GM23338 (cell line): Measurements from ENCODE around the gene CCL27. TPM values are rescaled to one million over a fixed set of nuclear protein-coding genes. Genes with fewer than 3 reads are reported as not detected.

Experiments
- ATAC-seq: fragments of 200-7000 bp; cut with Tn5 transposase; 3 replicates; pipeline ENCODE4 v1.9.1; 2020
- DNase-seq: peaks from one replicate; pipeline ENCODE4 v3.0.0-alpha.2; 2015; ENCODE audit warnings: low spot score
- H2AFZ ChIP-seq: fragments of 200-600 bp; sonication (generic); 2 replicates; pipeline ENCODE4 v1.8.0; 2016; ENCODE audit warnings: antibody characterized with exemption, mild to moderate bottlenecking, moderate library complexity
- H3F3A ChIP-seq: fragments of 200-600 bp; sonication (generic); replicated peaks from 2 replicates; pipeline ENCODE4 v1.8.0; 2017; ENCODE audit warnings: antibody characterized with exemption, mixed run types, low read depth
- H3K27ac ChIP-seq: fragments of 200-600 bp; sonication (generic); 2 replicates; pipeline ENCODE4 v1.6.1; 2016; ENCODE audit warnings: low read depth
- H3K27me3 ChIP-seq: fragments of 200-600 bp; sonication (generic); 2 replicates; pipeline ENCODE4 v1.8.0; 2016; ENCODE audit warnings: mild to moderate bottlenecking, mixed run types, moderate library complexity; ENCODE audit not compliant: insufficient read depth
- H3K36me3 ChIP-seq: fragments of 200-600 bp; sonication (generic); 2 replicates; pipeline ENCODE4 v1.8.0; 2016; ENCODE audit warnings: mild to moderate bottlenecking; ENCODE audit not compliant: insufficient read depth
- H3K4me1 ChIP-seq: fragments of 200-600 bp; sonication (generic); 2 replicates; pipeline ENCODE4 v1.8.0; 2016; ENCODE audit warnings: mild to moderate bottlenecking, moderate library complexity; ENCODE audit not compliant: insufficient read depth
- H3K4me2 ChIP-seq: fragments of 200-600 bp; sonication (generic); 2 replicates; pipeline ENCODE4 v1.7.1; 2017; ENCODE audit warnings: mixed run types
- H3K4me3 ChIP-seq: fragments of 200-600 bp; sonication (generic); 2 replicates; pipeline ENCODE4 v1.6.1; 2016; ENCODE audit warnings: mixed run types
- H3K79me2 ChIP-seq: fragments of 200-600 bp; sonication (generic); replicated peaks from 2 replicates; pipeline ENCODE4 v1.8.0; 2017; ENCODE audit warnings: mild to moderate bottlenecking; ENCODE audit not compliant: insufficient read depth
- H3K9me2 ChIP-seq: fragments of 200-600 bp; sonication (generic); 2 replicates; pipeline ENCODE4 v1.8.0; 2017; ENCODE audit not compliant: insufficient read depth
- H4K20me1 ChIP-seq: fragments of 200-600 bp; sonication (generic); replicated peaks from 2 replicates; pipeline ENCODE4 v1.8.0; 2017; ENCODE audit warnings: mild to moderate bottlenecking; ENCODE audit not compliant: insufficient read depth
- H3K27ac Mint-ChIP-seq: 2 replicates; pipeline ENCODE4 v1.8.0; 2020; ENCODE audit warnings: inconsistent platforms, mild to moderate bottlenecking, moderate library complexity, mixed read lengths
- H3K27me3 Mint-ChIP-seq: 3 replicates; pipeline ENCODE4 v1.8.0; 2022; ENCODE audit warnings: low read depth, mild to moderate bottlenecking, moderate library complexity, mixed read lengths, inconsistent platforms; ENCODE audit not compliant: insufficient read depth, poor library complexity
- H3K36me3 Mint-ChIP-seq: 3 replicates; pipeline ENCODE4 v1.8.0; 2021; ENCODE audit warnings: low read depth, mild to moderate bottlenecking, inconsistent platforms, moderate library complexity, mixed read lengths
- H3K4me1 Mint-ChIP-seq: 3 replicates; pipeline ENCODE4 v1.8.0; 2020; ENCODE audit warnings: mild to moderate bottlenecking, inconsistent platforms, mixed read lengths
- H3K4me3 Mint-ChIP-seq: 3 replicates; pipeline ENCODE4 v1.8.0; 2021; ENCODE audit warnings: moderate library complexity, mild to moderate bottlenecking, inconsistent platforms, mixed read lengths
- H3K9me3 Mint-ChIP-seq: 3 replicates; pipeline ENCODE4 v1.8.0; 2020; ENCODE audit warnings: moderate library complexity, mild to moderate bottlenecking, inconsistent platforms, mixed read lengths
- CREB1 ChIP-seq: fragments of 250-450 bp; sonication (Bioruptor Pico); IDR thresholded peaks from 2 replicates; pipeline ENCODE4 v1.5.0; 2020; ENCODE audit warnings: low read depth, mild to moderate bottlenecking, moderate library complexity
- EZH2 ChIP-seq: fragments of 200-600 bp; sonication (generic); IDR thresholded peaks from one replicate; pipeline ENCODE4 v1.8.0; 2017; ENCODE audit warnings: antibody characterized with exemption, mild to moderate bottlenecking, low read depth; ENCODE audit not compliant: unreplicated experiment
- EZH2phosphoT487 ChIP-seq: fragments of 200-600 bp; sonication (generic); IDR thresholded peaks from one replicate; pipeline ENCODE4 v1.8.1; 2018; ENCODE audit warnings: antibody characterized with exemption; ENCODE audit not compliant: unreplicated experiment
- JUNB ChIP-seq: IDR thresholded peaks from one replicate; pipeline ENCODE4 v1.6.1; 2016; ENCODE audit warnings: antibody characterized with exemption; ENCODE audit not compliant: unreplicated experiment
- NANOG ChIP-seq: IDR thresholded peaks from 2 replicates; pipeline ENCODE4 v1.6.1; 2016; ENCODE audit warnings: antibody characterized with exemption, borderline replicate concordance
- POLR2AphosphoS5 ChIP-seq: IDR thresholded peaks from 2 replicates; pipeline ENCODE4 v1.6.1; 2016; ENCODE audit warnings: antibody characterized with exemption, low read depth
- REST ChIP-seq: IDR thresholded peaks from one replicate; pipeline ENCODE4 v1.6.1; 2018; ENCODE audit warnings: antibody characterized with exemption; ENCODE audit not compliant: unreplicated experiment
- STAT1 ChIP-seq: IDR thresholded peaks from one replicate; pipeline ENCODE4 v1.6.1; 2016; ENCODE audit warnings: antibody characterized with exemption; ENCODE audit not compliant: unreplicated experiment
- ZNF114 ChIP-seq: fragments of 250-450 bp; sonication (Bioruptor Pico); IDR thresholded peaks from 2 replicates; pipeline ENCODE4 v1.5.0; 2020; ENCODE audit warnings: mild to moderate bottlenecking, moderate library complexity
- ZNF331 ChIP-seq: fragments of 250-450 bp; sonication (Bioruptor Pico); IDR thresholded peaks from 2 replicates; pipeline ENCODE4 v1.5.0; 2020; ENCODE audit warnings: low read depth, mild to moderate bottlenecking, moderate library complexity
- polyA plus RNA-seq: library from polyadenylated mRNA; unstranded; fragments of >200 nt; fragmentation: Nextera tagmentation; extraction: Ambion mirVana; gene quantifications from 2 replicates; pipeline ENCODE4 v1.2.1, GENCODE V29; 2016
- total RNA-seq: library from RNA; depleted of rRNA; stranded (reverse); fragments of >200 nt; shearing (Covaris generic); gene quantifications from 2 replicates; pipeline ENCODE4 v1.2.3, GENCODE V29; 2014
- TF ChIP-seq, protein P1 (sequence below), 2 experiments: fragments of 200-600 bp in 1 of 2; sonication (generic) in 1 of 2; conservative IDR thresholded peaks; 2 replicates each; pipeline versions ENCODE4 v1.5.1 to v1.6.1; 2016 to 2017; ENCODE audit warnings: antibody characterized with exemption in 2 of 2, low read depth in 2 of 2, mild to moderate bottlenecking in 2 of 2, moderate library complexity in 1 of 2
- TF ChIP-seq, protein P2 (sequence below): IDR thresholded peaks from 2 replicates; pipeline ENCODE4 v1.6.1; 2016; ENCODE audit warnings: antibody characterized with exemption

The CCL27 gene
- total and polyA plus RNA-seq, 2 experiments from 2014 or later = not detected

DNA sequence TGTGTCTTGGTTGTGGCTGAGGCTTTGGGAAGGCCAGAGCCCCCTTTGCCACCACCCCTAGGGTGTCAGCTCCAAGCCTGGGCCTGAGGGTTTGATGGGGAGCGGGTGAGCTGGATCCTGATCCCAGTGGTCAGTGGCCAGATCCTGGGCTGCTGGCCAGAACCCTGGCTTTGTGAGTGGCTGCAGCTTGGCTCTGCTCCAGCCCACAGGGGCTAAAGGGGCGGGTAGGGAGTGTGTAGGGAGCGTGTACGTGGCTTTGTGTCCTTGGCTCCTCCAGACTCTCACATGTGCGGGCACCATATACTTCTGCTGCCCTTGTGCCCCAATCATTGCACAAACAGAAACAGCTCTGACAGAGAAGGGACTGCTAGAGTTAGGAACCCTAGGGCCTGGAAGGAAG is 11.6 kb downstream of the CCL27 start (continued):
- no peak for TF ChIP-seq REST
- TF ChIP-seq EZH2phosphoT487 = no peak
- TF ChIP-seq, protein P1, sequence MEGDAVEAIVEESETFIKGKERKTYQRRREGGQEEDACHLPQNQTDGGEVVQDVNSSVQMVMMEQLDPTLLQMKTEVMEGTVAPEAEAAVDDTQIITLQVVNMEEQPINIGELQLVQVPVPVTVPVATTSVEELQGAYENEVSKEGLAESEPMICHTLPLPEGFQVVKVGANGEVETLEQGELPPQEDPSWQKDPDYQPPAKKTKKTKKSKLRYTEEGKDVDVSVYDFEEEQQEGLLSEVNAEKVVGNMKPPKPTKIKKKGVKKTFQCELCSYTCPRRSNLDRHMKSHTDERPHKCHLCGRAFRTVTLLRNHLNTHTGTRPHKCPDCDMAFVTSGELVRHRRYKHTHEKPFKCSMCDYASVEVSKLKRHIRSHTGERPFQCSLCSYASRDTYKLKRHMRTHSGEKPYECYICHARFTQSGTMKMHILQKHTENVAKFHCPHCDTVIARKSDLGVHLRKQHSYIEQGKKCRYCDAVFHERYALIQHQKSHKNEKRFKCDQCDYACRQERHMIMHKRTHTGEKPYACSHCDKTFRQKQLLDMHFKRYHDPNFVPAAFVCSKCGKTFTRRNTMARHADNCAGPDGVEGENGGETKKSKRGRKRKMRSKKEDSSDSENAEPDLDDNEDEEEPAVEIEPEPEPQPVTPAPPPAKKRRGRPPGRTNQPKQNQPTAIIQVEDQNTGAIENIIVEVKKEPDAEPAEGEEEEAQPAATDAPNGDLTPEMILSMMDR (conservative IDR thresholded peaks at IDR 0.05; ENCODE audit: low read depth in 2 of 2) = no peak
- no peak for TF ChIP-seq STAT1
- TF ChIP-seq ZNF331 = no peak
- no peak for TF ChIP-seq EZH2
- TF ChIP-seq JUNB = no peak
- TF ChIP-seq ZNF114 = no peak
- TF ChIP-seq NANOG = no peak
- TF ChIP-seq POLR2AphosphoS5 = no peak
- no peak for TF ChIP-seq CREB1 (CRISPR knock-in tag)
- TF ChIP-seq, protein P2, sequence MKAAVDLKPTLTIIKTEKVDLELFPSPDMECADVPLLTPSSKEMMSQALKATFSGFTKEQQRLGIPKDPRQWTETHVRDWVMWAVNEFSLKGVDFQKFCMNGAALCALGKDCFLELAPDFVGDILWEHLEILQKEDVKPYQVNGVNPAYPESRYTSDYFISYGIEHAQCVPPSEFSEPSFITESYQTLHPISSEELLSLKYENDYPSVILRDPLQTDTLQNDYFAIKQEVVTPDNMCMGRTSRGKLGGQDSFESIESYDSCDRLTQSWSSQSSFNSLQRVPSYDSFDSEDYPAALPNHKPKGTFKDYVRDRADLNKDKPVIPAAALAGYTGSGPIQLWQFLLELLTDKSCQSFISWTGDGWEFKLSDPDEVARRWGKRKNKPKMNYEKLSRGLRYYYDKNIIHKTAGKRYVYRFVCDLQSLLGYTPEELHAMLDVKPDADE = no peak

GRCh38 chr9:34648673-34649072 is 13.8 kb downstream of the CCL27 start:
- peak overlapping the region; percentile 19; the same call in 1 of the 3 replicates for H3K4me3 Mint-ChIP-seq
- H3K36me3 ChIP-seq = peaks cover 3% of the 10 kb centered on the region; the same call in 1 of the 2 replicates
- no peak overlapping the region for H2AFZ ChIP-seq
- TF ChIP-seq EZH2 = no peak
- TF ChIP-seq JUNB = no peak
- no peak for TF ChIP-seq POLR2AphosphoS5
- no peak for TF ChIP-seq ZNF331
- no peak for TF ChIP-seq STAT1
- no peak for TF ChIP-seq EZH2phosphoT487
- TF ChIP-seq, protein P2 = no peak
- TF ChIP-seq NANOG = no peak
- TF ChIP-seq, protein P1 (conservative IDR thresholded peaks at IDR 0.05; ENCODE audit: low read depth in 2 of 2) = no peak
- TF ChIP-seq CREB1 (CRISPR knock-in tag) = no peak

More at GRCh38 chr9:34648673-34649072, 13.8 kb downstream of the CCL27 start:
- Histone ChIP-seq H3F3A (peaks cover 12% of the 10 kb centered on the region; the same call in 1 of the 2 replicates), H4K20me1 (no peaks in the 10 kb centered on the region; the same call in none of the 2 replicates), H3K27ac (no peak overlapping the region), H3K79me2 (peaks cover 6% of the 10 kb centered on the region), H3K4me1 (peaks cover 40% of the 10 kb centered on the region), H3K4me3 (no peak overlapping the region), H3K27me3 (no peaks in the 10 kb centered on the region), H3K9me2 (no peaks in the 10 kb centered on the region), H3K4me2 (no peak overlapping the region)
- H3K27me3 Mint-ChIP-seq = peaks cover 9% of the 10 kb centered on the region
- no peak overlapping the region for H3K27ac Mint-ChIP-seq
- DNase-seq (no peak), ATAC-seq (no peak)
- no peaks in the 10 kb centered on the region; the same call in 2 of the 3 replicates for H3K9me3 Mint-ChIP-seq
- peaks cover 26% of the 10 kb centered on the region for H3K36me3 Mint-ChIP-seq
- H3K4me1 Mint-ChIP-seq = peaks cover 55% of the 10 kb centered on the region
